GM23248 (cell line): ENCODE results near the gene GALNT17.

Source experiments
- EZH2 ChIP-seq: fragments of 200-600 bp; sonication (generic); IDR thresholded peaks from 2 replicates; pipeline ENCODE4 v1.6.1; 2018; ENCODE audit warnings: antibody characterized with exemption, mild to moderate bottlenecking; ENCODE audit not compliant: insufficient read depth, poor library complexity, severe bottlenecking
- EZH2phosphoT487 ChIP-seq: fragments of 200-600 bp; sonication (generic); IDR thresholded peaks from 2 replicates; pipeline ENCODE4 v1.6.1; 2018; ENCODE audit warnings: antibody characterized with exemption, moderate library complexity, mild to moderate bottlenecking, low read depth; ENCODE audit not compliant: insufficient read depth

- TF ChIP-seq EZH2phosphoT487 (no peak), EZH2 (no peak)
Observed at GRCh38 chr7:71718563-71718962, 586.6 kb downstream of the GALNT17 start.
